ENCODE measurements around the gene KIF3A.

The KIF3A gene

GRCh38 chr5:132771503-132771998, 34.2 kb upstream of the KIF3A start:
- H3K27me3 ChIP-seq (ENCODE audit: control insufficient read depth in 2 of 2, insufficient read depth in 2 of 2, low read length in 2 of 2) = no peaks in the 10 kb centered on the region
- peaks cover 24 to 30% of the 10 kb centered on the region in 2 donors for H3K4me1 ChIP-seq (ENCODE audit: control insufficient read depth in 2 of 2, insufficient read depth in 2 of 2, low read length in 2 of 2)
- no peak overlapping the region for H3K27ac ChIP-seq (ENCODE audit: low read depth in 2 of 2, low read length in 2 of 2)
- no peaks in the 10 kb centered on the region for H3K9me3 ChIP-seq (ENCODE audit: control insufficient read depth in 2 of 2, low read length in 2 of 2)
- no peak overlapping the region for H3K4me3 ChIP-seq (ENCODE audit: low read length in 2 of 2)
- no peaks in the 10 kb centered on the region for H3K36me3 ChIP-seq (ENCODE audit: control insufficient read depth in 2 of 2, insufficient read depth in 2 of 2, low read length in 2 of 2)
- H3K9ac ChIP-seq (ENCODE audit: low read depth in 1 of 2, low read length in 2 of 2) = no peak overlapping the region

GRCh38 chr5:132770476-132771159, 33.3 kb upstream of the KIF3A start:
- peaks cover 18 to 24% of the 10 kb centered on the region in 2 donors for H3K4me1 ChIP-seq (ENCODE audit: control insufficient read depth in 2 of 2, insufficient read depth in 2 of 2, low read length in 2 of 2)
- no peaks in the 10 kb centered on the region for H3K9me3 ChIP-seq (ENCODE audit: control insufficient read depth in 2 of 2, low read length in 2 of 2)
- H3K27me3 ChIP-seq (ENCODE audit: control insufficient read depth in 2 of 2, insufficient read depth in 2 of 2, low read length in 2 of 2) = no peaks in the 10 kb centered on the region
- no peak overlapping the region for H3K27ac ChIP-seq (ENCODE audit: low read depth in 2 of 2, low read length in 2 of 2)
- H3K36me3 ChIP-seq (ENCODE audit: control insufficient read depth in 2 of 2, insufficient read depth in 2 of 2, low read length in 2 of 2) = no peaks in the 10 kb centered on the region
- H3K9ac ChIP-seq (ENCODE audit: low read depth in 1 of 2, low read length in 2 of 2) = no peak overlapping the region
- no peak overlapping the region for H3K4me3 ChIP-seq (ENCODE audit: low read length in 2 of 2)

- no peak overlapping the region for H3K9ac ChIP-seq (ENCODE audit: low read depth in 1 of 2, low read length in 2 of 2)
- H3K4me3 ChIP-seq (ENCODE audit: low read length in 2 of 2) = no peak overlapping the region
- H3K27ac ChIP-seq (ENCODE audit: low read depth in 2 of 2, low read length in 2 of 2) = no peak overlapping the region
- no peaks in the 10 kb centered on the region for H3K27me3 ChIP-seq (ENCODE audit: control insufficient read depth in 2 of 2, insufficient read depth in 2 of 2, low read length in 2 of 2)
- H3K4me1 ChIP-seq (ENCODE audit: control insufficient read depth in 2 of 2, insufficient read depth in 2 of 2, low read length in 2 of 2) = peaks cover 5 to 12% of the 10 kb centered on the region in 2 donors
- H3K9me3 ChIP-seq (ENCODE audit: control insufficient read depth in 2 of 2, low read length in 2 of 2) = no peaks in the 10 kb centered on the region
- peaks cover 7 to 10% of the 10 kb centered on the region in 2 donors for H3K36me3 ChIP-seq (ENCODE audit: control insufficient read depth in 2 of 2, insufficient read depth in 2 of 2, low read length in 2 of 2)
Observed at GRCh38 chr5:132768485-132768868, 31.1 kb upstream of the KIF3A start.

- H3K36me3 ChIP-seq (ENCODE audit: control insufficient read depth in 2 of 2, insufficient read depth in 2 of 2, low read length in 2 of 2) = peaks cover 16 to 23% of the 10 kb centered on the region in 2 donors
- H3K4me3 ChIP-seq (ENCODE audit: low read length in 2 of 2) = no peak overlapping the region
- H3K9me3 ChIP-seq (ENCODE audit: control insufficient read depth in 2 of 2, low read length in 2 of 2) = no peaks in the 10 kb centered on the region
- H3K27ac ChIP-seq (ENCODE audit: low read depth in 2 of 2, low read length in 2 of 2) = no peak overlapping the region
- H3K27me3 ChIP-seq (ENCODE audit: control insufficient read depth in 2 of 2, insufficient read depth in 2 of 2, low read length in 2 of 2) = no peaks in the 10 kb centered on the region
- peaks cover 5 to 12% of the 10 kb centered on the region in 2 donors for H3K4me1 ChIP-seq (ENCODE audit: control insufficient read depth in 2 of 2, insufficient read depth in 2 of 2, low read length in 2 of 2)
- no peak overlapping the region for H3K9ac ChIP-seq (ENCODE audit: low read depth in 1 of 2, low read length in 2 of 2)
Observed at GRCh38 chr5:132767150-132767549, 29.8 kb upstream of the KIF3A start.

GRCh38 chr5:132766806-132767055, 29.4 kb upstream of the KIF3A start:
- peaks cover 5 to 12% of the 10 kb centered on the region in 2 donors for H3K4me1 ChIP-seq (ENCODE audit: control insufficient read depth in 2 of 2, insufficient read depth in 2 of 2, low read length in 2 of 2)
- peaks cover 17 to 26% of the 10 kb centered on the region in 2 donors for H3K36me3 ChIP-seq (ENCODE audit: control insufficient read depth in 2 of 2, insufficient read depth in 2 of 2, low read length in 2 of 2)

GRCh38 chr5:132766020-132766805, 28.9 kb upstream of the KIF3A start:
- H3K27ac ChIP-seq (ENCODE audit: low read depth in 2 of 2, low read length in 2 of 2) = no peak overlapping the region
- peaks cover 5 to 12% of the 10 kb centered on the region in 2 donors for H3K4me1 ChIP-seq (ENCODE audit: control insufficient read depth in 2 of 2, insufficient read depth in 2 of 2, low read length in 2 of 2)

More at GRCh38 chr5:132766806-132767055, 29.4 kb upstream of the KIF3A start:
- H3K27ac ChIP-seq (ENCODE audit: low read depth in 2 of 2, low read length in 2 of 2) = no peak overlapping the region
- H3K27me3 ChIP-seq (ENCODE audit: control insufficient read depth in 2 of 2, insufficient read depth in 2 of 2, low read length in 2 of 2) = no peaks in the 10 kb centered on the region
- H3K4me3 ChIP-seq (ENCODE audit: low read length in 2 of 2) = no peak overlapping the region
- no peaks in the 10 kb centered on the region for H3K9me3 ChIP-seq (ENCODE audit: control insufficient read depth in 2 of 2, low read length in 2 of 2)
- no peak overlapping the region for H3K9ac ChIP-seq (ENCODE audit: low read depth in 1 of 2, low read length in 2 of 2)

GRCh38 chr5:132765311-132766019, 28.1 kb upstream of the KIF3A start:
- Histone ChIP-seq H3K27me3 (ENCODE audit: control insufficient read depth in 2 of 2, insufficient read depth in 2 of 2, low read length in 2 of 2) (no peaks in the 10 kb centered on the region), H3K4me1 (ENCODE audit: control insufficient read depth in 2 of 2, insufficient read depth in 2 of 2, low read length in 2 of 2) (peaks cover 5 to 12% of the 10 kb centered on the region in 2 donors), H3K36me3 (ENCODE audit: control insufficient read depth in 2 of 2, insufficient read depth in 2 of 2, low read length in 2 of 2) (peaks cover 29 to 36% of the 10 kb centered on the region in 2 donors), H3K27ac (ENCODE audit: low read depth in 2 of 2, low read length in 2 of 2) (no peak overlapping the region), H3K9ac (ENCODE audit: low read depth in 1 of 2, low read length in 2 of 2) (no peak overlapping the region), H3K4me3 (ENCODE audit: low read length in 2 of 2) (no peak overlapping the region), H3K9me3 (ENCODE audit: control insufficient read depth in 2 of 2, low read length in 2 of 2) (no peaks in the 10 kb centered on the region)

More at GRCh38 chr5:132766020-132766805, 28.9 kb upstream of the KIF3A start:
- Histone ChIP-seq H3K27me3 (ENCODE audit: control insufficient read depth in 2 of 2, insufficient read depth in 2 of 2, low read length in 2 of 2) (no peaks in the 10 kb centered on the region), H3K9ac (ENCODE audit: low read depth in 1 of 2, low read length in 2 of 2) (no peak overlapping the region), H3K36me3 (ENCODE audit: control insufficient read depth in 2 of 2, insufficient read depth in 2 of 2, low read length in 2 of 2) (peaks cover 21 to 29% of the 10 kb centered on the region in 2 donors), H3K4me3 (ENCODE audit: low read length in 2 of 2) (no peak overlapping the region), H3K9me3 (ENCODE audit: control insufficient read depth in 2 of 2, low read length in 2 of 2) (no peaks in the 10 kb centered on the region)

- Histone ChIP-seq H3K9ac (ENCODE audit: low read depth in 1 of 2, low read length in 2 of 2) (no peak overlapping the region), H3K36me3 (ENCODE audit: control insufficient read depth in 2 of 2, insufficient read depth in 2 of 2, low read length in 2 of 2) (peaks cover 30 to 41% of the 10 kb centered on the region in 2 donors), H3K9me3 (ENCODE audit: control insufficient read depth in 2 of 2, low read length in 2 of 2) (no peaks in the 10 kb centered on the region), H3K27me3 (ENCODE audit: control insufficient read depth in 2 of 2, insufficient read depth in 2 of 2, low read length in 2 of 2) (no peaks in the 10 kb centered on the region), H3K4me1 (ENCODE audit: control insufficient read depth in 2 of 2, insufficient read depth in 2 of 2, low read length in 2 of 2) (peaks cover 5 to 12% of the 10 kb centered on the region in 2 donors), H3K4me3 (ENCODE audit: low read length in 2 of 2) (no peak overlapping the region), H3K27ac (ENCODE audit: low read depth in 2 of 2, low read length in 2 of 2) (no peak overlapping the region)
Observed at GRCh38 chr5:132764671-132765238, 27.4 kb upstream of the KIF3A start.

- H3K27me3 ChIP-seq (ENCODE audit: control insufficient read depth in 2 of 2, insufficient read depth in 2 of 2, low read length in 2 of 2) = no peaks in the 10 kb centered on the region
- H3K4me3 ChIP-seq (ENCODE audit: low read length in 2 of 2) = no peak overlapping the region
- H3K36me3 ChIP-seq (ENCODE audit: control insufficient read depth in 2 of 2, insufficient read depth in 2 of 2, low read length in 2 of 2) = peaks cover 33 to 47% of the 10 kb centered on the region in 2 donors
- no peak overlapping the region for H3K9ac ChIP-seq (ENCODE audit: low read depth in 1 of 2, low read length in 2 of 2)
- no peaks in the 10 kb centered on the region for H3K9me3 ChIP-seq (ENCODE audit: control insufficient read depth in 2 of 2, low read length in 2 of 2)
- no peak overlapping the region for H3K27ac ChIP-seq (ENCODE audit: low read depth in 2 of 2, low read length in 2 of 2)
- H3K4me1 ChIP-seq (ENCODE audit: control insufficient read depth in 2 of 2, insufficient read depth in 2 of 2, low read length in 2 of 2) = peaks cover 5 to 12% of the 10 kb centered on the region in 2 donors
Observed at GRCh38 chr5:132764051-132764450, 26.7 kb upstream of the KIF3A start.

Measured in mucosa of rectum (tissue), 2 donors.